ENCODE results near the gene BICRAL. TPM values are rescaled to one million over a fixed set of nuclear protein-coding genes. Genes with fewer than 3 reads are reported as not detected.

Gene BICRAL
- total RNA-seq, 1 experiment from 2014 or later, result 4.8 TPM

DNA sequence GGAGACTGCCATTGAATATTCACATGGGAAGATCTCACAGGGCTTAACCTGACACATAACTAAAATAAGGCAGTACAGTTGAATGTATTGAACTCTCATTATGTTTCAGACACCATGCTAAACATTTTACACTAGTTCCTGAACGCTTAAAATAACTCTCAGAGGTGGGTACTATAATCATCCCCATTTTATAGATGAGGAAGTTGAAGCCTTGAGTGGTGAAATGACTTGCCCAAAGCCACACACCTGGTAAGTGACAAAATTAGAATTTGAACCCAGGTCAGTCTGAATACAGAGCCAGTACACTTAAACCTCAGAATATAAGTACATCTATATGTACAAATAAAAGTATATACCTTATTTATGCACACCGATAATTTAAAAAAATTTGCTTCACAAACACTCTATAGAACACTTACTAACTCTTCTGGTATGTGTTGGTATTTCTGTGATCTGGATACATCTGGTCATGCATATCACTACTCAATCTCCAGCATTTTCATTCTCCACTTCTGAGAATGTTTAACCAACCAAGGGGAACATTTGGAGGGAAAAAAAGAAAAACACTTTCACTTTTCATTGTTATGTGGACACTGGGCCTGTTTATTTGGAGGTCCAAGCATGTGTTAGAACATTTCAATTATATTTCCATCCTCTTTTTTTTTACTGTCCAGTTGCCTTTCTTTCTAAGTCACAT, 4.6 kb upstream of the BICRAL start:
- H3K36me3 ChIP-seq, result no peaks in the 10 kb centered on the region
- no peaks in the 10 kb centered on the region for H3K9me3 ChIP-seq (replicated peaks)
- no peaks in the 10 kb centered on the region; the same call in 1 of the 2 replicates for H3K4me1 ChIP-seq
- no peak overlapping the region for H3K4me3 ChIP-seq
- no peak for DNase-seq
- no peak overlapping the region for H3K27ac ChIP-seq
- H3K27me3 ChIP-seq, result no peaks in the 10 kb centered on the region

DNA sequence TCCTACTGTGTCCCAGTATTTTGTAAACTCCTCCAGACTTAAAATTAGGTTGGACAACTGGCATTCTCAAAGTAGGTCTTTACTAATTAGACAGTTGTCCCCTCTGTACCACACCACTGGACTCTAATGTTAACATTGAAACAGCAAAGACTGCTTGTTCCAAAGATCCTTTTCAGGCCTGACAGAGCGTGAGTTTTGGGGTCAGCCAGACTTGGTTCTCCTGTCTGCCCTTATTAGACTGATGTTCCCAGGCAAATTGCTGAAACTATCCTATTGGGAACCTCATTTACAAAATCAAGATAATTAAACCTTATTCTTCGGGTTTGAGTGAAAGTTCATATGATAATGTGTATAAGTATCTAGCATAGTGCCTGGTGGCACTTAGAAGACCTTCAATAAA, 3.7 kb upstream of the BICRAL start:
- H3K27ac ChIP-seq, result no peak overlapping the region
- H3K36me3 ChIP-seq, result no peaks in the 10 kb centered on the region
- no peaks in the 10 kb centered on the region; the same call in 1 of the 2 replicates for H3K4me1 ChIP-seq
- no peak overlapping the region for H3K4me3 ChIP-seq
- H3K27me3 ChIP-seq, result no peaks in the 10 kb centered on the region
- DNase-seq, result no peak
- H3K9me3 ChIP-seq (replicated peaks), result no peaks in the 10 kb centered on the region

DNA sequence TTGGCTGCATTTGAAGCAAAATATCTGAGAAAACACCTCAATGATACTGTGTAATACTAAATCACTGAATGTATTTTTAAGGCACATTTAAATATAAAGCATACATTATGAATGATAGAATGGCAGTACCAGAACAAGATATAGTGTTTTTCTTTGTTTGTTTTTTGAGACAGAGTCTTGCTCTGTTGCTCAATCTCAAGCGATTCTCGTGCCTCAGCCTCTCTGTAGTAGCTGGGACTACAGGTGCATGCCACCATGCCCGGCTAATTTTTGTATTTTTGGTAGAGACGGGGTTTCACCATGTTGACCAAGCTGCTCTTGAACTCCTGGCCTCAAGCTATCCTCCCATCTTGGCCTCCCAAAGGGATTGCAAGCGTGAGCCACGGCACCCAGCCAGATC, 2.3 kb upstream of the BICRAL start:
- Histone ChIP-seq H3K27me3 (no peaks in the 10 kb centered on the region), H3K36me3 (no peaks in the 10 kb centered on the region), H3K9me3 (replicated peaks) (no peaks in the 10 kb centered on the region), H3K27ac (no peak overlapping the region), H3K4me3 (no peak overlapping the region), H3K4me1 (no peaks in the 10 kb centered on the region; the same call in 1 of the 2 replicates)
- no peak for DNase-seq

DNA sequence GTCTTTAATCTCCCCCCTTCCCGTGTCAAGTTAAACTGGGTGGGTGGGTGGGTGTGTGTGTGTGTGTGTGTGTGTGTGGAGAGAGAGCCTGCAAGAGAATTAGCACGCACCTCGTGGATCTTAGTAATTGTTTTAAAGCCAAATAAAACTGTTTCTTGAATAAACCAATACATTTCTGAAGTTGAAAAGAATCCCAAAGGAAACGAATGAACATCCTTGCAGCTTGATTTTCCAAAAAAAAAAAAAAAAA, 381 bp upstream of the BICRAL start:
- H3K27ac ChIP-seq, result peak overlapping the region; percentile 97
- H3K36me3 ChIP-seq, result no peaks in the 10 kb centered on the region
- H3K9me3 ChIP-seq (replicated peaks), result no peaks in the 10 kb centered on the region
- peak overlapping the region; percentile 86 for H3K4me3 ChIP-seq
- H3K4me1 ChIP-seq, result peaks cover 2% of the 10 kb centered on the region; the same call in 1 of the 2 replicates
- DNase-seq, result peak; percentile 20 to 43
- H3K27me3 ChIP-seq, result no peaks in the 10 kb centered on the region

GRCh38 chr6:42782689-42783176, 881 bp downstream of the BICRAL start:
- H3K4me1 ChIP-seq, result peaks cover 4% of the 10 kb centered on the region; the same call in 1 of the 2 replicates
- peak overlapping the region; percentile 97 for H3K27ac ChIP-seq

GRCh38 chr6:42783177-42783875, 1.5 kb downstream of the BICRAL start:
- peaks cover 4% of the 10 kb centered on the region; the same call in 1 of the 2 replicates for H3K4me1 ChIP-seq
- H3K9me3 ChIP-seq (replicated peaks), result no peaks in the 10 kb centered on the region
- DNase-seq, result peak; percentile 71 to 84
- peak overlapping the region; percentile 97 for H3K27ac ChIP-seq
- peak overlapping the region; percentile 86 for H3K4me3 ChIP-seq
- H3K27me3 ChIP-seq, result no peaks in the 10 kb centered on the region
- no peaks in the 10 kb centered on the region for H3K36me3 ChIP-seq

More at GRCh38 chr6:42782689-42783176, 881 bp downstream of the BICRAL start:
- Histone ChIP-seq H3K27me3 (no peaks in the 10 kb centered on the region), H3K36me3 (no peaks in the 10 kb centered on the region), H3K9me3 (replicated peaks) (no peaks in the 10 kb centered on the region), H3K4me3 (peak overlapping the region; percentile 86)
- DNase-seq, result peak; percentile 70 to 81

DNA sequence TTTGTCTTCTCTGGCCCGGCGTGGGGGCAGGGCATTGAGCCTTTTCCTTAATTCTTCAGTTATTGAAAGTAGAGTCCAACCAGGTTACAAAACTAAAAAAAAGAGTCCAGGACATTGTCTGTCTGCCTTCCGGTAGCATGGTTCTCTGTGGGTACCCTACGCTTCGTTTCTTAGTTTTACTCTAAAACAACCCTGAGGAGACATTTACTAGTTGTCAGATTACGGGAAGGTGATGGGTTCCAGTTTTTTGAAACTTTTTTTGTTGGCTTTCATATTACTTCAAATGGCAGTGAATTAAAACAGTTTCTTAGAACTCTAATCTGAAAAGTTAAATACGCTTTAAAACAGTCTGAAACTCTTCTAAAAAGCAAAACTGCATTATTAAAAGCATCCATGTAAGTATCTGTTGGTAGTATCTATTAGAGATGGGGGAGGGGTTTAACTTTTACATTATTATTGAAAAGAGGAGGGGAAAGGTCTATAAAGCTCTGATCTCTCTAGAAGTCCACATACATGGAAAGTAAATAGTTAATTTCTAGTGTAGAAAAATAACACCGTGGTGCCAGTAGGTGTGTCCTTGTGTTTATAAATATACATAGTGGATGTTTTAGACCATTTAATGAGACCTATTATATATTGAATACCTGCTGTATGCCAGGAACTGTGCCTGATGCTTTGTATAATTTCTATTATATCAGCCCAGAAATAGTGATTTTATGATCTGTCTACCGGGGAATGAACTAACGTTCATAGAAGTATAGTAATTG, 2.2 kb downstream of the BICRAL start:
- H3K36me3 ChIP-seq, result no peaks in the 10 kb centered on the region
- no peak for DNase-seq
- no peaks in the 10 kb centered on the region for H3K9me3 ChIP-seq (replicated peaks)
- peaks cover 4% of the 10 kb centered on the region; the same call in 1 of the 2 replicates for H3K4me1 ChIP-seq
- no peaks in the 10 kb centered on the region for H3K27me3 ChIP-seq
- H3K27ac ChIP-seq, result peak overlapping the region; percentile 97
- H3K4me3 ChIP-seq, result peak overlapping the region; percentile 86

DNA sequence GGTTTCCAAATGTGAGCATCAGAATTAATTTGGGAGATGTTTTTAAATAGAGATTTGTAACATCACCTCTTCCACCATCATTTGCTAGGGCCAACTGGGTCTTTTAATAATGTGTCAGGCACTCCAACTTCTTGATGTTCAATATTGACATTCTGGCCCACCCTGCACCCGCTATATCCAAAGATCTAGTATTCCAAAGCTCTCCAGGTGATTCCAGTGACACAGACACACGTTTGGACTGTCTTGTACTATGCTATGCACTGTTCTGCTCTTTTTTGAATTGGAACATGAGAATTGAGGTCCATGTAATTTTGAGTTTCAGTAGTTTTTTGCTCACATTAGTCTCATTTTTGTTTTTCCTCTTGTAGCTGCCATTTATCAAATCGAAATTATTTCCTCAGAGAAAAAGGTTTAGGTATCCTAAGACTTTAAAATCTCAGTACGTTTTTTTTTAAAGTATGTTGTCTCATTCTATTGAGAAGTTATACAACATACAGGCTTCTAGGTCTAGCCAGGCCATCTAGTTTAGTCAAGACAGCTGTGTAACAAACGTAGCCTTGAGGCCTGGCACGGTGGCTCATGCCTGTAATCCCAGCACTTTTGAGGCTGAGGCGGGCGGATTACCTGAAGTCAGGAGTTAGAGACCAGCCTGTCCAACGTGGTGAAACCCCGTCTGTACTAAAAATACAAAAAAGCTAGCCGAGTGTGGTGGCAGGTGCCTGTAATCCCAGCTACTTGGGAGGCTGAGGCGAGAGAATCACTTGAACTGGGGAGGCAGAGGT, 3.1 kb downstream of the BICRAL start:
- H3K36me3 ChIP-seq, result no peaks in the 10 kb centered on the region
- H3K4me1 ChIP-seq, result peaks cover 4% of the 10 kb centered on the region; the same call in 1 of the 2 replicates
- DNase-seq, result no peak
- no peaks in the 10 kb centered on the region for H3K9me3 ChIP-seq (replicated peaks)
- H3K27me3 ChIP-seq, result no peaks in the 10 kb centered on the region
- no peak overlapping the region for H3K27ac ChIP-seq
- peak overlapping the region; percentile 86 for H3K4me3 ChIP-seq

DNA sequence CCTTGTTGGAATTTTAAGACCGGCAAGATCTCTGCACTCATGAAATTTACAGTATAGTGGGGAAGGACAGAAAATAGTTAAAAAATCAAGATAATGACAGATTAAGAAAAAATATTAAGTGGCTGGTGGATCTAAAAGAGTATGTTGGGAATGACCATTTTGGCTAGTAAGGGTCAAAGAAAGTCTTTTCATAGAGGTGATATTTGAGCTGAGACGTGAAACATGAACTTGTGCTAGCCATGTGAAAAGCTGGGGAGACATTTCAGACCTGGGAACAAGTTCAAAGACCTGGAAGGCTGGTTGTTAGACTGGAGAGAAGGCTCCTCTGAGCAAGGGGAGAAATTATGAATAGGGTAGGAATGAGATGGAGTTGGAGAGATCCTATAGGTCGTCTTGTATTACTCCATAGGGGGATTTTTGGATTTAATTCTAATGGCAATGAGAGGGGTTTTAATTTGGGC, 4.7 kb downstream of the BICRAL start:
- H3K4me3 ChIP-seq, result no peak overlapping the region
- DNase-seq, result no peak
- H3K4me1 ChIP-seq, result 0 out of 2 replicates have a peak, but pooled peaks cover 4% of the 10 kb centered on the region
- H3K27ac ChIP-seq, result no peak overlapping the region
- no peaks in the 10 kb centered on the region for H3K36me3 ChIP-seq
- H3K9me3 ChIP-seq (replicated peaks), result no peaks in the 10 kb centered on the region
- no peaks in the 10 kb centered on the region for H3K27me3 ChIP-seq

GRCh38 chr6:42787063-42787472, 5.2 kb downstream of the BICRAL start:
- Histone ChIP-seq H3K4me3 (no peak overlapping the region), H3K27ac (no peak overlapping the region), H3K4me1 (0 out of 2 replicates have a peak, but pooled peaks cover 4% of the 10 kb centered on the region), H3K9me3 (replicated peaks) (no peaks in the 10 kb centered on the region), H3K27me3 (no peaks in the 10 kb centered on the region), H3K36me3 (no peaks in the 10 kb centered on the region)
- no peak for DNase-seq

DNA sequence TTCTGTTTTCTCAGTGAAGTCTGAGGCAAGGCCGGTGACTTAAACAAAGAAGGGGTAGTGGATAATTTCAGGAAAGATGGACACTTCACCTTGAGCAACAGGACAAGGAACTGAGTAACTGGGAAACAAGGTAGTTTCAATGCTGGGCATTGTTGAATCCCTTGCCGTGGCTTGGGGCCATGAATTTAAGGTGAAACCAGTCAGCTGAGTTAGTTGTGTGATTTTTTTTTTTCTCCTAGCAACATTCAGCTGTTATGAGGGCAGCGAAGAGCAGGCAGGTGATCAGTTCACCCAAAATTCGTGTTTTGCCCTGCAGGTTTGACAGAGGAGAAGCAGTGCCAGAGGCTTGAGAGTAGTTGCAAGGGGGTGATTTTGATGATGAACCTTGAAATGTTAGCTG, 6.8 kb downstream of the BICRAL start:
- no peak overlapping the region for H3K27ac ChIP-seq
- no peaks in the 10 kb centered on the region for H3K36me3 ChIP-seq
- H3K4me1 ChIP-seq, result 0 out of 2 replicates have a peak, but pooled peaks cover 4% of the 10 kb centered on the region
- H3K4me3 ChIP-seq, result no peak overlapping the region
- no peak for DNase-seq
- no peaks in the 10 kb centered on the region for H3K27me3 ChIP-seq
- H3K9me3 ChIP-seq (replicated peaks), result no peaks in the 10 kb centered on the region

- H3K9me3 ChIP-seq (replicated peaks), result no peaks in the 10 kb centered on the region
- no peaks in the 10 kb centered on the region for H3K36me3 ChIP-seq
- DNase-seq, result no peak
- no peaks in the 10 kb centered on the region for H3K27me3 ChIP-seq
- H3K4me3 ChIP-seq, result no peak overlapping the region
- no peak overlapping the region for H3K27ac ChIP-seq
- H3K4me1 ChIP-seq, result 0 out of 2 replicates have a peak, but pooled peaks cover 4% of the 10 kb centered on the region
Observed at GRCh38 chr6:42790549-42791181, 8.8 kb downstream of the BICRAL start.

GRCh38 chr6:42791706-42792320, 10.0 kb downstream of the BICRAL start:
- no peak overlapping the region for H3K27ac ChIP-seq
- H3K27me3 ChIP-seq, result no peaks in the 10 kb centered on the region
- H3K36me3 ChIP-seq, result no peaks in the 10 kb centered on the region
- H3K4me3 ChIP-seq, result no peak overlapping the region
- no peak for DNase-seq
- no peaks in the 10 kb centered on the region for H3K4me1 ChIP-seq
- no peaks in the 10 kb centered on the region for H3K9me3 ChIP-seq (replicated peaks)

Data from SJCRH30 (cell line).